NB4 (cell line): Measurements from ENCODE around the gene GPR39.

Source experiments
- CTCF ChIP-seq: IDR thresholded peaks from one replicate; pipeline ENCODE4 v1.5.1; 2012; ENCODE audit warnings: low read depth, low read length
- POLR2A ChIP-seq: IDR thresholded peaks from 2 replicates; pipeline ENCODE4 v1.6.1; 2011; ENCODE audit warnings: mild to moderate bottlenecking; ENCODE audit not compliant: insufficient read length; ENCODE audit errors: extremely low read depth

- no peak for TF ChIP-seq CTCF
- TF ChIP-seq POLR2A, result no peak
These were observed 201.4 kb downstream of the GPR39 start for GRCh38 chr2:132617989-132618388.
